ENCODE data around the gene CHMP2A.
"Not testable (repeated sequence)": the region's sequence is repeated elsewhere in the genome, so short reads cannot be mapped to it uniquely, and the experiment has no call there.

CHMP2A gene

DNA sequence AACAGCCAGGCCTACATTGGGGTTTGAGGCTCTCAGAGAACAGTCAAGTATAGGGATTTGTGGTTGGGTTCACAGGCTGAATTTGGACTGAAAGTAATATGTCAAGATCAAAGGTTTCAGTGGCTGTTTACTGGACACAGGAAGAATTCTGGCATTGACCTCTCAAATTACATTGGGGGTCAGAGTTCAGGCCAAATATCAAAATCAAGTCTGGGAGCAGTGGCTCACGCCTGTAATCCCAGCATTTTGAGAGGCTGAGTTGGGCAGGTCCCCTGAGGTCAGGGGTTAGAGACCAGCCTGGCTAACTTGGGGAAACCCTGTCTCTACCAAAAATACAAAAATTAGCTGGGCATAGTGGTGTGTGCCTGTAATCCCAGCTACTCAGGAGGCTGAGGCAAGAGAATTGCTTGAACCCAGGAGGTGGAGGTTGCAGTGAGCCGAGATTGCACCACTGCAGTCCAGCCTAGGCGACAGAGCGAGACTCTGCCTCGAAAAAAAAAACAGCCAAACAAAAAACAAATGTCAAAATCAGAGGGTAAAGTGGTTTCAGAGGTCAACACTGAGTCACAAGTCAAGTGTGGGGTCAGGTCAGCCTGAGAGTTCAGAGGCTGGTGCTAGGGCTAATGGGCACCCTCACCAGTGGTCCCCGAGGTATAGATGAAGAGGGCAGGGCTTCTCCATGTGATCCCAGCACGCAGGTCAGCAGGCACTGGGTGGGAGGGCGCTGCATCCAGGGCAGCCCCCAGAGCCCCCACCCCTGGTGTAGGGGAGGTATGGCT is 44.6 kb downstream of the CHMP2A start:
- no peak for DNase-seq

DNA sequence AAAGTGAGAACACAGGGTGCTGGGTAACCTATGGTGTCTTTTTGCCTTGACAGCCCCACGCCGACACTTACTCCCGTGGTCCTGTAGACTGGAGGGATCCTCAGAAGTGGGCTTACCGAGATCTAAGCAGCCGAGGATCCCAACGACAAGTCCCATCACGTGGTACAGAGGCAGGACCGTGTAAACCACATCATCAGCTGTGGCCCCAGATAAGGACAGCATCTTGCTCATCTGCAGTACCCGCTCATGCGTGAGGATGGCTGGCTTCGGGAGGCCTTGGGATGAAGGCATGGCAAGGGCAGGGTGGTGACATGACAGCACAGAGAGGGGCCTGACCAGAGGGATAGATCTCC is 45.2 kb downstream of the CHMP2A start:
- no peak for DNase-seq

DNA sequence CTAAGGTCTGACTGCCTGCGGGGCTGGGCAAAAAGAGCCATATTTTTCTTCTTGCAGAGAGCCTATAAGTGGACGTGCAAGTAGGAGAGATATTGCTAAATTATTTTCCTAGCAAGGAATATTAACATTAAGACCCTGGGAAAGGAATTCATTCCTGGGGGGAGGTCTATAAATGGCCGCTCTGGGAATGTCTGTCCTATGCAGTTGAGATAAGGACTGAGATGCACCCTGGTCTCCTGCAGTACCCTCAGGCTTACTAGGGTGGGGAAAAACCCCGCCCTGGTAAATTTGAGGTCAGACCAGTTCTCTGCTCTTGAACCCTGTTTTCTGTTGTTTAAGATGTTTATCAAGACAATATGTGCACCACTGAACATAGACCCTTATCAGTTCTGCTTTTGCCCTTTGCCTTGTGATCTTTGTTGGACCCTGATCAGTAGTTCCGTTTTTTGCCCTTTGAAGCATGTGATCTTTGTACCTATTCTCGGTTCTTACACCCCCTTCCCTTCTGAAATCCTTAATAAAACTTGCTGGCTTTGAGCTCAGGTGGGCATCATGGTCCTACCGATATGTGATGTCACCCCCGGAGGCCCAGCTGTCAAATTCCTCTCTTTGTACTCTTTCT is 47.2 kb downstream of the CHMP2A start:
- not testable (repeated sequence) for DNase-seq
